ENCODE results near the gene INSR.

INSR gene

GRCh38 chr19:7179917-7180306 is 114.3 kb downstream of the INSR start:
- intact Hi-C loops (cut with DNase I; ENCODE audit: low total_unique reads): no loop called here
- Histone ChIP-seq H3K36me3 (peaks cover 5 to 29% (median 15%) of the 10 kb centered on the region in 3 donors), H3K27me3 (no peaks in the 10 kb centered on the region), H3K27ac (no peak overlapping the region), H3K4me1 (peaks cover 0 to 22% (median 13%) of the 10 kb centered on the region in 4 donors), H3K4me3 (no peak overlapping the region), H3K9me3 (no peaks in the 10 kb centered on the region)
- no peak for DNase-seq
- no peak for TF ChIP-seq CTCF (IDR thresholded peaks at IDR 0.05)

- intact Hi-C loops (cut with DNase I; ENCODE audit: low total_unique reads): no loop called here
- TF ChIP-seq CTCF (IDR thresholded peaks at IDR 0.05): no peak
- no peak overlapping the region for H3K27ac ChIP-seq
- H3K4me3 ChIP-seq: no peak overlapping the region
- H3K4me1 ChIP-seq: peaks cover 0 to 22% (median 13%) of the 10 kb centered on the region in 4 donors
- no peaks in the 10 kb centered on the region for H3K27me3 ChIP-seq
- H3K9me3 ChIP-seq: no peaks in the 10 kb centered on the region
- peaks cover 3 to 33% (median 15%) of the 10 kb centered on the region in 3 donors for H3K36me3 ChIP-seq
- no peak for DNase-seq
Observed at GRCh38 chr19:7177926-7178325, 116.3 kb downstream of the INSR start.

- intact Hi-C loops (cut with DNase I; ENCODE audit: low total_unique reads): no loop called here
Observed at GRCh38 chr19:7176792-7177191, 117.4 kb downstream of the INSR start.

GRCh38 chr19:7172794-7173193 is 121.4 kb downstream of the INSR start:
- Histone ChIP-seq H3K27ac (no peak overlapping the region), H3K9me3 (no peaks in the 10 kb centered on the region), H3K36me3 (peaks cover 44 to 85% (median 56%) of the 10 kb centered on the region in 3 donors), H3K4me1 (peaks cover 0 to 3% (median 0%) of the 10 kb centered on the region in 4 donors), H3K27me3 (no peaks in the 10 kb centered on the region), H3K4me3 (no peak overlapping the region)
- TF ChIP-seq CTCF (IDR thresholded peaks at IDR 0.05): no peak
- intact Hi-C loops (cut with DNase I; ENCODE audit: low total_unique reads): no loop called here
- DNase-seq: no peak

More at GRCh38 chr19:7176792-7177191, 117.4 kb downstream of the INSR start:
- Histone ChIP-seq H3K9me3 (no peaks in the 10 kb centered on the region), H3K27me3 (no peaks in the 10 kb centered on the region), H3K27ac (no peak overlapping the region), H3K4me3 (no peak overlapping the region), H3K4me1 (peaks cover 0 to 14% (median 10%) of the 10 kb centered on the region in 4 donors), H3K36me3 (peaks cover 10 to 45% (median 20%) of the 10 kb centered on the region in 3 donors)
- no peak for DNase-seq
- TF ChIP-seq CTCF (IDR thresholded peaks at IDR 0.05): no peak

GRCh38 chr19:7170983-7171382 is 123.2 kb downstream of the INSR start:
- Histone ChIP-seq H3K36me3 (peaks cover 62 to 94% (median 70%) of the 10 kb centered on the region in 3 donors), H3K27me3 (no peaks in the 10 kb centered on the region), H3K4me3 (no peak overlapping the region), H3K4me1 (peaks cover 0 to 8% (median 0%) of the 10 kb centered on the region in 4 donors), H3K9me3 (no peaks in the 10 kb centered on the region), H3K27ac (no peak overlapping the region)
- intact Hi-C loops (cut with DNase I; ENCODE audit: low total_unique reads): no loop called here
- no peak for TF ChIP-seq CTCF (IDR thresholded peaks at IDR 0.05)
- no peak for DNase-seq

GRCh38 chr19:7168941-7169340 is 125.3 kb downstream of the INSR start:
- no peak overlapping the region for H3K4me3 ChIP-seq
- H3K9me3 ChIP-seq: no peaks in the 10 kb centered on the region
- DNase-seq: no peak
- H3K27ac ChIP-seq: no peak overlapping the region
- H3K36me3 ChIP-seq: peaks cover 63 to 97% (median 71%) of the 10 kb centered on the region in 3 donors
- H3K27me3 ChIP-seq: no peaks in the 10 kb centered on the region
- TF ChIP-seq CTCF (IDR thresholded peaks at IDR 0.05): no peak
- peaks cover 0 to 8% (median 0%) of the 10 kb centered on the region in 4 donors for H3K4me1 ChIP-seq
- intact Hi-C loops (cut with DNase I; ENCODE audit: low total_unique reads): no loop called here

Data from tibial artery (tissue), 4 donors.